OCI-LY7 (cell line): ENCODE results near the gene GPR35. TPM values are rescaled to one million over a fixed set of nuclear protein-coding genes. Genes with fewer than 3 reads are reported as not detected.

Experiments
- BruUV-seq: library from RNA; stranded (reverse); fragments of 400-500 nt; replicated peaks from 2 replicates; lab custom pipeline; 2021; lab: Mats Ljungman, UMichigan
- CTCF ChIA-PET: fragments of 300-600 bp; sonication (Branson Sonifier 250); formaldehyde crosslinking; loops from one replicate; lab custom pipeline; 2022; ENCODE audit warnings: antibody characterized with exemption; ENCODE audit not compliant: unreplicated experiment; lab: Charles Lee
- POLR2A ChIA-PET: fragments of 300-600 bp; sonication (Branson Sonifier 250); formaldehyde crosslinking; loops from one replicate; lab custom pipeline; 2022; ENCODE audit warnings: antibody characterized with exemption; lab: Charles Lee
- DNase-seq: peaks from one replicate; pipeline ENCODE4 v3.0.0-alpha.2; 2015; ENCODE audit warnings: low spot score
- H2AFZ ChIP-seq: fragments of 200-600 bp; sonication (generic), shearing (Covaris generic); 2 replicates; pipeline ENCODE4 v1.6.1; 2014; ENCODE audit warnings: mild to moderate bottlenecking, antibody characterized with exemption, low read length, moderate library complexity
- H3K27ac ChIP-seq: fragments of 200-600 bp; sonication (generic); 2 replicates; pipeline ENCODE4 v1.5.1; 2014; ENCODE audit warnings: mixed run types, low read depth, mild to moderate bottlenecking, moderate library complexity, low read length, inconsistent platforms; ENCODE audit not compliant: poor library complexity, severe bottlenecking
- H3K36me3 ChIP-seq: fragments of 200-600 bp; sonication (generic); 2 replicates; pipeline ENCODE4 v1.6.1; 2014; ENCODE audit warnings: mild to moderate bottlenecking, antibody characterized with exemption, low read length, moderate library complexity, mixed read lengths; ENCODE audit not compliant: insufficient read depth
- H3K4me1 ChIP-seq: fragments of 200-600 bp; sonication (generic); 2 replicates; pipeline ENCODE4 v1.5.1; 2014; ENCODE audit warnings: mild to moderate bottlenecking, low read length; ENCODE audit not compliant: insufficient read depth, poor library complexity, severe bottlenecking
- H3K4me2 ChIP-seq: fragments of 200-600 bp; sonication (generic); 2 replicates; pipeline ENCODE4 v1.6.1; 2014; ENCODE audit warnings: mild to moderate bottlenecking, low read length
- H3K4me3 ChIP-seq: fragments of 200-600 bp; sonication (generic); 2 replicates; pipeline ENCODE4 v1.5.1; 2014; ENCODE audit warnings: mild to moderate bottlenecking, low read depth, low read length; ENCODE audit not compliant: poor library complexity, severe bottlenecking
- H3K79me2 ChIP-seq: fragments of 200-600 bp; sonication (generic); 2 replicates; pipeline ENCODE4 v1.6.1; 2016; ENCODE audit warnings: low read depth, mild to moderate bottlenecking, low read length, moderate library complexity, mixed read lengths; ENCODE audit not compliant: insufficient read depth
- H3K9me2 ChIP-seq: fragments of 200-600 bp; sonication (generic); 2 replicates; pipeline ENCODE4 v1.6.1; 2016; ENCODE audit warnings: mild to moderate bottlenecking, low read length, mixed read lengths; ENCODE audit not compliant: insufficient read depth
- H3K9me3 ChIP-seq: fragments of 200-600 bp; sonication (generic); 2 replicates; pipeline ENCODE4 v1.6.1; 2014; ENCODE audit warnings: mild to moderate bottlenecking, mixed run types, low read length, mixed read lengths
- H4K20me1 ChIP-seq: fragments of 200-600 bp; sonication (generic); 2 replicates; pipeline ENCODE4 v1.6.1; 2014; ENCODE audit warnings: mild to moderate bottlenecking, antibody characterized with exemption, low read length, moderate library complexity, mixed read lengths; ENCODE audit not compliant: insufficient read depth
- EZH2phosphoT487 ChIP-seq: fragments of 200-600 bp; sonication (generic); IDR thresholded peaks from 2 replicates; pipeline ENCODE4 v1.6.1; 2018; ENCODE audit warnings: low read depth, borderline replicate concordance, mild to moderate bottlenecking, mixed run types, antibody characterized with exemption, low read length, moderate library complexity, mixed read lengths
- intact Hi-C: fragments of 100-400 bp; cut with micrococcal nuclease; formaldehyde crosslinking; loops from one replicate; pipeline ENCODE4 v1.10.0; 2022; ENCODE audit not compliant: unreplicated experiment
- total RNA-seq, 2 experiments: library from RNA; depleted of rRNA in 1 of 2; stranded (reverse); fragments of >200 nt in 1 of 2; shearing (Covaris generic) in 1 of 2; gene quantifications; 2 replicates each; pipeline ENCODE4 v1.2.3, GENCODE V29; 2014 to 2022
- TF ChIP-seq, protein P1 (sequence below): fragments of 200-600 bp; sonication (generic); conservative IDR thresholded peaks from 2 replicates; pipeline ENCODE4 v1.5.1; 2014; ENCODE audit warnings: mild to moderate bottlenecking, antibody characterized with exemption, low read length, moderate library complexity, mixed read lengths

GPR35 gene
- total RNA-seq, 2 experiments from 2014 or later = 0.88 to 2.4 TPM

GRCh38 chr2:240629968-240630770 is 4.9 kb downstream of the GPR35 start:
- Histone ChIP-seq H2AFZ (no peak overlapping the region), H3K4me2 (no peak overlapping the region), H3K4me1 (no peaks in the 10 kb centered on the region), H3K36me3 (no peaks in the 10 kb centered on the region), H3K4me3 (no peak overlapping the region), H3K9me3 (peaks cover 9% of the 10 kb centered on the region; the same call in 1 of the 2 replicates), H3K27ac (no peak overlapping the region), H3K79me2 (no peaks in the 10 kb centered on the region), H3K9me2 (no peaks in the 10 kb centered on the region), H4K20me1 (no peaks in the 10 kb centered on the region)
- intact Hi-C loops = no loop called here
- no TSS peak for BruUV-seq
- TF ChIP-seq EZH2phosphoT487 = no peak
- TF ChIP-seq, protein P1, sequence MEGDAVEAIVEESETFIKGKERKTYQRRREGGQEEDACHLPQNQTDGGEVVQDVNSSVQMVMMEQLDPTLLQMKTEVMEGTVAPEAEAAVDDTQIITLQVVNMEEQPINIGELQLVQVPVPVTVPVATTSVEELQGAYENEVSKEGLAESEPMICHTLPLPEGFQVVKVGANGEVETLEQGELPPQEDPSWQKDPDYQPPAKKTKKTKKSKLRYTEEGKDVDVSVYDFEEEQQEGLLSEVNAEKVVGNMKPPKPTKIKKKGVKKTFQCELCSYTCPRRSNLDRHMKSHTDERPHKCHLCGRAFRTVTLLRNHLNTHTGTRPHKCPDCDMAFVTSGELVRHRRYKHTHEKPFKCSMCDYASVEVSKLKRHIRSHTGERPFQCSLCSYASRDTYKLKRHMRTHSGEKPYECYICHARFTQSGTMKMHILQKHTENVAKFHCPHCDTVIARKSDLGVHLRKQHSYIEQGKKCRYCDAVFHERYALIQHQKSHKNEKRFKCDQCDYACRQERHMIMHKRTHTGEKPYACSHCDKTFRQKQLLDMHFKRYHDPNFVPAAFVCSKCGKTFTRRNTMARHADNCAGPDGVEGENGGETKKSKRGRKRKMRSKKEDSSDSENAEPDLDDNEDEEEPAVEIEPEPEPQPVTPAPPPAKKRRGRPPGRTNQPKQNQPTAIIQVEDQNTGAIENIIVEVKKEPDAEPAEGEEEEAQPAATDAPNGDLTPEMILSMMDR = no peak
- CTCF ChIA-PET = no interaction called here
- DNase-seq = no peak
- POLR2A ChIA-PET = no interaction called here

- intact Hi-C loops = no loop called here
- Histone ChIP-seq H3K36me3 (no peaks in the 10 kb centered on the region), H3K9me3 (peaks cover 9% of the 10 kb centered on the region; the same call in 1 of the 2 replicates), H3K79me2 (no peaks in the 10 kb centered on the region), H4K20me1 (no peaks in the 10 kb centered on the region), H3K4me1 (no peaks in the 10 kb centered on the region), H3K27ac (no peak overlapping the region), H2AFZ (no peak overlapping the region), H3K9me2 (no peaks in the 10 kb centered on the region), H3K4me2 (no peak overlapping the region), H3K4me3 (no peak overlapping the region)
- TF ChIP-seq, protein P1 = no peak
- TF ChIP-seq EZH2phosphoT487 = no peak
- POLR2A ChIA-PET = no interaction called here
- DNase-seq = no peak
- BruUV-seq = no TSS peak
- CTCF ChIA-PET = no interaction called here
Observed at GRCh38 chr2:240630771-240631547, 5.7 kb downstream of the GPR35 start.
